ENCODE measurements around the gene ITSN2.

ITSN2 gene

DNA sequence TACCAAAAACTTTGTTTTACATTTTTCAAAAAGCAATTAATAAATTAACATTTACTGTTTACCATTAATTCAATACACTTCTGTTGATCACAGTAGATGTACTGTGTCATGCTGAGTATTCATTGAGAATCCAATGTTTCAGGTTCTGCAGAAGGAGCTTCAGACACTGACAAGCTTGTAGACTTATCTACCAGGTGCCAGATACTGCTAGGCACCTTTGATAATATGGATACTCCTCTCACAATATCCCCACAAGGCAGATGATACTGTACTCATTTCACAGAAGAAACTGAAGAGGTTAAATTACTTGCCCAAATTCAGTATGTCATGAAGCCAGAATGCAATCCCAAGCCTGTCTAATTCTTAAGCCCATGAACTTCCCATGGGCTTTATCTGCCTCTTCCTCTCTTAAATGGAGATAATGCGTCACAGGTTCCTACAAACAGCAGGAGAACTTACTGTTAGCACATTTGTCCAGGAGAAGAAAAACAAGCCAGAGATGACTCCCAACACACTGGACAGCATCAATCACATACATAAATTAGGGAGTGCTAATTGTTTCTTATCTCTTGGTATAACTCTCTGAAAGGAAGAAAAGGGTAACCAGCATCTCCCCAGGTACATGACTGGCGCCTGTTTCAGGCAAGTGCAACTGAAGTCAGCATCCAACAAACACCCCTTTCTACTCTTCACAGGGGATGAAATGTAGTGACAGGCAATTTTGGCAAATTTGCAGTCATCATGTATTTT lies 27.4 kb downstream of the ITSN2 start:
- no peak for DNase-seq (ENCODE audit: low read depth)

- DNase-seq (ENCODE audit: low read depth): no peak
Observed at GRCh38 chr2:24330161-24330560, 30.2 kb downstream of the ITSN2 start.

DNA sequence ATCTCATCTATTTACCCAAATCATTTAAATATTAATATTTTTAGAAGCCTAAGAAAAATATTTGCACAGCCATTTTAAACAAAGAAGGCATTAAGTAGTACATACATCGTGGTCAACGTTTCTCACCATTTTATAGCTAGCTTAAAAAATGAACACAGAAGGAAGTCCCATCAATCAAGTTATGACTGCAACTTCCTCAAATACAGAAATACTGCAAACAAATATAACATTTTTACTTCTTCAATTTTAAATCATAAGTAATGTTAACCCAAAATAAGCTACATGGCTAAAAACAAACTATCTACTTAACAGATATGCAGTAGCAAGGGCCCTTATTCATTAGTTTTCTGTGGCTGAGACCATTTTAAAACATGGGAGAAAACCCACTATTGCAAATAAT lies 30.6 kb downstream of the ITSN2 start:
- DNase-seq (ENCODE audit: low read depth): no peak

DNA sequence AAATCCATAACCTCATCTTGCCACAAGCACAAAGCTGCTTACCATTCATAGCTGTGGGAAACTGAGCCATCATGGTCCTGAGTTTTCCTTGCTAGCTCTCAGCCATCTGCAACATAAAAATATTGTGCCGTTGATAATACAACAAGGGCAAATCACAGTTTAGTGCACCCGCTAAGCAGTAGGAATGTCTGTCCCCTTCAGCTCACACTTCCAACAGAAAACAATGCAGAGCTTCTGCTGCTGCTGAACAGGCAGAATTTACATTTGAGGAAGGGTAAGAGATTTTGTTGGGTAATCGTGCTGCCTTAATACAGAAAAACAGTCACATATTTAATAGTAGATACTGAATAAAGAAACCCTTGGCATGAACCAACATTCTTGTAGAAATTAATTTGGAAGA lies 32.3 kb downstream of the ITSN2 start:
- DNase-seq (ENCODE audit: low read depth): no peak

DNA sequence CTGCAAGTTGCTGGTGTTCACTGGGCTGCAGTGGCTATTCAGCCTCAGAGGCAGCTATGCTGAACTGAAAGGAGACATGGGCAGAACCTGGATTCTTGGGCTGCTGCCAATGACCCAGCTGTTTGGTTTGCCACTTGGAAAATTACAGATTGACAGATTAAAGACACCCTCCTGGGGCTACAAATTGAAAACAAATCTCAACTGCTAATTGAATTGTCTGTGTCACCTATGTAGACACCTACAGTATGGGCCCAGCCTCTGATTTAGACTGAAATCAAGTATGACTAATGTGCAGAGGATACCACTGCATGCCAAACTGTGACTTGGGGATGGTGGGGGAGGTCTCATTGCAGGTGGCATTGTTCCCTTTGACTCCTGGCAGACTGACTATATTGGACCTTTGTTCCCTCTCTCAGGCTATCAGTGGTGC lies 42.8 kb downstream of the ITSN2 start:
- DNase-seq (ENCODE audit: low read depth): no peak

DNA sequence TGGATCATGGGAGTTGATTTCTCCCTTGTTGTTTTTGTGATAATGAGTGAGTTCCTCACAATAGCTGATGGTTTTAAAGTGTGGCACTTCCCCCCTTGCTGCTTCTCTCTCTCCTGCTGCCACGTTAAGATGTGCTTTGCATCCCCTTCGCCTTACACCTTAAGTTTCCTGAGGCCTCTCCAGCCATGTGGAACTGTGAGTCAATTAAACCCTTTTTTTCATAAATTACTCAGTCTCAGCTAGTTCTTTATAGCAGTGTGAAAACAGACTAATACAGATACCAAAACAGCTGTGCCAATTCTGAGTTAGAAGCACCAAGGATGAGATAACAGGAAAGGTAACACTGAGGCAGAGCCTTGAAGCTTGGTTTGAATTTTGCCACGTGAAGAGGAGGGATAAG lies 44.7 kb downstream of the ITSN2 start:
- no peak for DNase-seq (ENCODE audit: low read depth)

GRCh38 chr2:24313744-24314632 lies 46.3 kb downstream of the ITSN2 start:
- DNase-seq (ENCODE audit: low read depth): no peak

DNA sequence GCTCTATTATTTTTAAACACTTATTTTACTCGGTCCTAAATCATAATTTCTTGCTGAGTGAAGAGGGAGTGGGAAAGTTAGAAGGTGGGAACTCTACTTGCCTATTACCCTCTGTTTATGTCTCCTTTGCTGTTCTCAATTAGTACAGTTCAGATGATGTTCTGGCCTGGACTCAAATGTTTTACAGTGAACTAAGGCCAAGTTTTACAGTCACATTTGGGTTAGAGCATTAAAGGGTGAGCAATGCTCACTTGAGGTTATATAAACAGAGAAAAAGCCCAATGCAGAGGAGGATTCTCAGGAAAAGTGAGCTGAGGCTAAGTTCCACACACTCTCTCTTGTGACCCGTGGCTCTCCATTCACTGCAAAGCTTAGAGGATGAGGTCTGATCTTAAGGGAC lies 52.4 kb downstream of the ITSN2 start:
- no peak for DNase-seq (ENCODE audit: low read depth)

- no peak for DNase-seq (ENCODE audit: low read depth)
Observed at GRCh38 chr2:24304631-24305030, 55.7 kb downstream of the ITSN2 start.

- no peak for DNase-seq (ENCODE audit: low read depth)
Observed at GRCh38 chr2:24304098-24304497, 56.2 kb downstream of the ITSN2 start.

DNA sequence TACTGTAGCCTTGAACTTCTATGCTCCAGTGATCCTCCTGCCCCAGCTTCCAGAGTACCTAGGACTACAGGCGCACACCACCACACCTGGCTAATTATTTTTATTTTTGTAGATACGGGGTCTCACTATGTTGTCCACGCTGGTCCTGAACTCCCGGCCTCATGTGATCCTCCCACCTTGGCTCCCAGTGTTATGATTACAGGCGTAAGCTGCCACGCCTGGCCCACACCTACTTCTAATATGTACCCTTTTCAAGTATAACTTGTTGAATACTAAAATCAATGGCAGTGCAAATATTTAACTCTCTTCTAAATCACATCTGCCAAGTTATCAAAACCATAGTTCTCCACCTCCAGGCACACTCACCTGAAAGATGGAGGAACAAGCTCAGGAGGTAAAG lies 58.7 kb downstream of the ITSN2 start:
- DNase-seq (ENCODE audit: low read depth): no peak

GRCh38 chr2:24297663-24298062 lies 62.7 kb downstream of the ITSN2 start:
- DNase-seq (ENCODE audit: low read depth): no peak

DNA sequence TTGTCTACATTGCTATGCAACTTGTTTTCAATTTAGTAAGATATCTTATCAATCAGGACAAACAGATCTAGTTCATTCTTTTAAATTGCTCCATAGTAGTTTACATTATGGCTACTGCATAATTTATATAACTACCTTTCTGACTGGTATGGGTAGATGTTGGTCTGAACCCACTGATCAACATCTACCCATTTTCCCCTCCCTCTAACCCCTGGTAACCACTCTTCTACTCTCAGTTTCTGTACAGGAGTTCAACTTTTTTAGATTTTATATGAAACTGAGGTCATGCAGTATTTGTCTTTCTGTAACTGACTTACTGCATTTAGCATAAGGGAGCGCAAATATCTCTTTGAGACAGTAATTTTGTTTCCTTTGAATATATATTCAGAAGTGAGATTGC lies 73.2 kb downstream of the ITSN2 start:
- DNase-seq (ENCODE audit: low read depth): no peak

GRCh38 chr2:24285484-24286152 lies 74.7 kb downstream of the ITSN2 start:
- no peak for DNase-seq (ENCODE audit: low read depth)

- DNase-seq (ENCODE audit: low read depth): no peak
Observed at GRCh38 chr2:24280645-24281044, 79.7 kb downstream of the ITSN2 start.

DNA sequence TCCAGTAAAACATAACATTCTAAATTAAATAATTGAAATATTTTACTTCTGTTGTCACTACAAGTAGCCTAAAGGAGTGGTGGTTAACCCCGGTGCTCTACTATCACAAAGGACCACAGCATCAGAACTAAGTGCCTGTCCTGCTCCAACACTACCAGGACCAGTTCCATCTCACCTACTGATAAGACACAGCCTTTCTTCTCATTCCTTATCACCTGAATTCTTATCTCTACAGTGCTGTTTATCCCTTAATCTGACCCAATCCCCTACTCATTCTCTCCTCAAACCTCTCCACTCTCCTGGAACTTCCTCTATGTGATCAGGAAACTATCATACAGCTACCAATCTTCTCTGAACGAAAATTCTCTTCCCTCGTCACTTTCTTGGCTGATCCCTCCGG lies 80.2 kb downstream of the ITSN2 start:
- DNase-seq (ENCODE audit: low read depth): no peak

GRCh38 chr2:24276349-24276899 lies 83.9 kb downstream of the ITSN2 start:
- DNase-seq (ENCODE audit: low read depth): no peak

DNA sequence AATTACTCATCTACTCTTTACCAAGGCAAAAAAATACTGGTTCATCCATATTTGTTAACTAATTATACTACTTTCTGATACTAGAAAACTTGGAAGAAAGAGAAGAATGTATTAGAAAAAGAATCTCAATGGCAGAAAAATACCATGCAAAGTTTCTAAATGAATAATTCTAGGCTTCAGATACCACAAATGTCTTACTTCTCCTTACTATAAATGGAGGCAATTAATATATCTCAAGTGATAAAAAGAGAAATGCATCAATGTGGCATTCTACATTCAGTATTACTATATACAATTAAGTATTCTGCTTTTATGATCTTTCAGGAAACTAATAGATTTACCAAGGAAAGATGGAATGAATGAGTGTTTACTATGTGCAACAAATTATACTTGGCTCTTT lies 85.5 kb downstream of the ITSN2 start:
- no peak for DNase-seq (ENCODE audit: low read depth)

DNA sequence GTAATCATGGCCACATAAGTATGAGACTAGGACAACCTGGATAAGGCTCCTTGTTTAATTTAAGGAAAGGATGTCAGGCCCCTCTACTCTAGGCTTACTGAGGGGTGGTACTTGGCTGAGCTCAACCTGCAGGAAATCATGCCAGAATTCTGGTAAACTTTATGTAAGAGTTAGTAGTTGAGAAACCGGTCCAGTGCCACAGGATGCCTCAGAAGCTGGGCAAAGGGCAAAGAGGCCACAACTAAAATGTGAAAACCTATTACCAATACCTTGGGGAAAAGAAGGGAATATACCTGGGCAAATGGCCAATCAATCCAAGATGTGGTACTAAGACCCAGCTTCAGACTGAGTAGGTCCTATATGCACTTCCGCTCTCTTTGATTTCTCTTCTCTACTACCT lies 86.7 kb downstream of the ITSN2 start:
- DNase-seq (ENCODE audit: low read depth): no peak

DNA sequence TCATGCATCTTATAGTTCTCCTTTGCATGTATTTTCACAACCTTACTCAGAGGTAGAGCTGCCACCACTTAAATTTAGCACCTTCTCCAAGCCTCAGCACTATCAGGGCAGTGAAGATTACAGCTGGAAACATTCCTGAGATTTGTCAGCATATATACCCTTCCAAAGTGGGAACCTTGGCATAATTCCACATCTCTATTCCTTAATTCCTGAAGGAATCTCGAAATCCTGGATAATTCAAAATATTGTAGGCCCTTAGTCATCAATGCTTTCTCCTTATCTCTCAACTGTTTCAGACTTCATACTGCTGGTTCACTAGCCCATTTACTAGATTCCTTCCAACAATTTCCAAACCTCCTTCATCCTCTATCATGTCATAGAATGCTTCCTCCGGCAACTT lies 87.4 kb downstream of the ITSN2 start:
- no peak for DNase-seq (ENCODE audit: low read depth)

- no peak for DNase-seq (ENCODE audit: low read depth)
Observed at GRCh38 chr2:24272161-24272802, 88.1 kb downstream of the ITSN2 start.

DNA sequence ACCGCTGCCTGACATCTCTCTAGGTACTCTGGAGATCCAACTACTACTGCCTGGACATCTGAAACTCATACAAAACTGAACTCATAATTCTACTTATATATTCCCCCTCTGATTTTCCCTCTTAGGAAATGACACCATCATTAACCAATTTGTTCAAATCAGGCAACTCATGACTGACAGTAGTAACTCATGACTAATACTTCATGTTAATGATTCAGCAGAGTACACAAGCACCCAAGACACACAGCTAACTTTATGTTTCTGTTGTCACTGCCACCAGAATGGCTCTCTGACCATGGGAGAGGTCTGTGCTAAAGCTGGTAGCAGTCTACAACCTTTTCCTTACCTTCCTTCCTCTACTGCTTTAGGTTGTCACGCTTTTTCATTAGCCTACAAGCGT lies 91.1 kb downstream of the ITSN2 start:
- DNase-seq (ENCODE audit: low read depth): no peak
